ENCODE measurements around the gene MAD1L1. TPM values are rescaled to one million over a fixed set of nuclear protein-coding genes. Genes with fewer than 3 reads are reported as not detected.

The MAD1L1 gene
- total and polyA plus RNA-seq, 2 of the 8 experiments (the other 6 are each of a cell fraction or from before 2014, with no cell fraction given), result 40.4 to 44.6 TPM

- TF ChIP-seq JUND (IDR thresholded peaks at IDR 0.05; ENCODE audit: low read length), result no peak
- no peak for TF ChIP-seq RBBP5 (IDR thresholded peaks at IDR 0.05; ENCODE audit: borderline replicate concordance, low read depth, low read length)
- no peak for TF ChIP-seq SUZ12 (IDR thresholded peaks at IDR 0.05; ENCODE audit: low read length)
- no peak for TF ChIP-seq EP300 (IDR thresholded peaks at IDR 0.05; ENCODE audit: borderline replicate concordance in 1 of 2, low read depth in 2 of 2, low read length in 2 of 2)
- TF ChIP-seq EGR1 (IDR thresholded peaks at IDR 0.05; ENCODE audit: borderline replicate concordance, low read depth, low read length), result no peak
- TF ChIP-seq CEBPB (IDR thresholded peaks at IDR 0.05; ENCODE audit: low read depth, low read length), result no peak
- TF ChIP-seq SP2 (IDR thresholded peaks at IDR 0.05; ENCODE audit: low read length), result no peak
- TF ChIP-seq GABPA (IDR thresholded peaks at IDR 0.05; ENCODE audit: borderline replicate concordance, insufficient read depth, low read length), result no peak
- no peak for TF ChIP-seq BCL11A (IDR thresholded peaks at IDR 0.05; ENCODE audit: low read depth in 2 of 2, low read length in 2 of 2)
These were observed 11.8 kb downstream of the MAD1L1 start (continued) for GRCh38 chr7:2220954-2221353.
